ENCODE measurements around the gene MALRD1.

The MALRD1 gene

DNA sequence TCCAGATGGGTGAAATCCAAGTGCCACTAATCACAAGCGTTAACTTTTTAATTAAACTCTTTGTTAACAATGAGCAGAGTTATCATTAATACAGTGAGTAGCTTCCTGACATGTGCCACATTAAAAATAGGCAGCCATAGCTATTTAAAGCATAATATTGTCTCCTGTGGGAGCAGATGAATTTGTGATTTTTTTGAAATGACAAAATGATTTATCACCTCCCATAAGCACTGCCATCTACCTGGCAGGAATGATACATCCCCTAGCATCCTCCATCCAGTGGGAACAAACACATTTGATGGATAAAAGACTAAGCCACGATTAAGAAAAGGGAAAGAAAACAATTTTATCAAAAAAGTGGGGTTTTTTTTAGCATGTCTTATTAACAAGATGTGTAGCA, 605.3 kb downstream of the MALRD1 start:
- no peaks in the 10 kb centered on the region for H3K36me3 ChIP-seq (ENCODE audit: insufficient read depth)
- no peak for TF ChIP-seq CTCF (conservative IDR thresholded peaks at IDR 0.05; ENCODE audit: low read depth, low read length)
- H2AFZ ChIP-seq (ENCODE audit: low read depth), result no peak overlapping the region
- H3K4me2 ChIP-seq, result no peak overlapping the region
- no peaks in the 10 kb centered on the region for H3K79me2 ChIP-seq (ENCODE audit: insufficient read depth, low read depth)
- H3K4me1 ChIP-seq (ENCODE audit: low read depth, poor library complexity, severe bottlenecking), result no peaks in the 10 kb centered on the region
- no peak overlapping the region for H3K4me3 ChIP-seq (IDR thresholded peaks at IDR 0.05; ENCODE audit: insufficient read depth, low read depth, low read length)
- H4K20me1 ChIP-seq (ENCODE audit: insufficient read depth), result no peaks in the 10 kb centered on the region
- no peaks in the 10 kb centered on the region for H3K27me3 ChIP-seq (ENCODE audit: insufficient read depth, low read depth)
- H3K9ac ChIP-seq, result no peak overlapping the region
- no peak overlapping the region for H3K27ac ChIP-seq

DNA sequence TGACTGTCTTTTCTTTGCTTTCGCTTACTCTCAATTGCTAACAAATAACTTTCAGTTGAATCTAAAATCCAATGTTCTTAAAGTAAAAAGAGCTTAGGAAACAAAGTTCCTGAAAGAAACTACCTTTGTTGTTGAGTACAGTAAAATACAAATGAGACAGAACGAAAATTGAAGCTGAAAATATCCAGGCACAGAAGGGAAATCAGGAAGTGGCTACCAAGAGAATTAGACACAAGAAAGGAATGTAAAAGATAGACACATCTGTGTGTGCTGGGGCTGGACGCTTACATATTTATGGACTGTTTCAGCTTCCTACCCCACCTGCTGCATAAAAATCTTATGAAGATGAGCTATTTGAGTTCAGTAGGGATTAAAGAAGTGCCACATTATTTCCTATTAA, 606.0 kb downstream of the MALRD1 start:
- Histone ChIP-seq H3K9ac (no peak overlapping the region), H3K4me3 (IDR thresholded peaks at IDR 0.05; ENCODE audit: insufficient read depth, low read depth, low read length) (no peak overlapping the region), H2AFZ (ENCODE audit: low read depth) (no peak overlapping the region), H3K79me2 (ENCODE audit: insufficient read depth, low read depth) (no peaks in the 10 kb centered on the region), H4K20me1 (ENCODE audit: insufficient read depth) (no peaks in the 10 kb centered on the region), H3K4me2 (no peak overlapping the region), H3K4me1 (ENCODE audit: low read depth, poor library complexity, severe bottlenecking) (no peaks in the 10 kb centered on the region), H3K36me3 (ENCODE audit: insufficient read depth) (no peaks in the 10 kb centered on the region), H3K27ac (no peak overlapping the region), H3K27me3 (ENCODE audit: insufficient read depth, low read depth) (no peaks in the 10 kb centered on the region)
- no peak for TF ChIP-seq CTCF (conservative IDR thresholded peaks at IDR 0.05; ENCODE audit: low read depth, low read length)

DNA sequence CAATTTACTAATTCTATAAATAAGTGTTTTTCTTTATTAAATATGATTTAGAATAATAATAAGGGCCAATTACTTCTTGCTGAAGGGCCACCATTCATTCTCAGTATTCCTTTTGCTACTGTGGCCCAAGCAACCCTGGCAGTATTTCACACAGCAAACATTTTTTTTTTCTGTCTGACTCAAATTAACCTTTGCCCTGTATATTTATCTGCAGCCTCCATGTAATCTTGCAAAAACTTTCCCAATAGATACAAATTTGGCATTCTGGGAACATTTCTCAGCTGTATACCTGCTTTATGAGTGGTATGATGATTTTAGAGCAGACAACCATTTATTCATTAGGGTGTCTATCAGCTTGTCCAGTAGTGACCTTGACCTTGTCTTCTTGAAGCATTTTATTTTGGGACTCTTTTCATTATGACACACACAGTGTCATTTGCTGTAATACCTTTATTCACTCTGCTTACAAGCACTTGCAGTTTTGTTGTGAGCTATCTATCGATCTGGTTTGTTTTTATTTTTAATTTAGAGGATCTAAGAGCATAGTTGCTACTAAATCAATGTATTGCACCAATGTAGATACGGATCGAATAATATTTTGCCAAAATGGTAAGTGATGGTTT, 607.9 kb downstream of the MALRD1 start:
- no peak overlapping the region for H3K4me3 ChIP-seq (IDR thresholded peaks at IDR 0.05; ENCODE audit: insufficient read depth, low read depth, low read length)

GRCh38 chr10:19658131-19658530, 609.5 kb downstream of the MALRD1 start:
- Histone ChIP-seq H3K27ac (no peak overlapping the region), H2AFZ (ENCODE audit: low read depth) (no peak overlapping the region), H3K27me3 (ENCODE audit: insufficient read depth, low read depth) (no peaks in the 10 kb centered on the region), H3K4me2 (no peak overlapping the region), H3K36me3 (ENCODE audit: insufficient read depth) (no peaks in the 10 kb centered on the region), H4K20me1 (ENCODE audit: insufficient read depth) (no peaks in the 10 kb centered on the region), H3K4me3 (IDR thresholded peaks at IDR 0.05; ENCODE audit: insufficient read depth, low read depth, low read length) (no peak overlapping the region), H3K4me1 (ENCODE audit: low read depth, poor library complexity, severe bottlenecking) (no peaks in the 10 kb centered on the region), H3K9ac (no peak overlapping the region), H3K79me2 (ENCODE audit: insufficient read depth, low read depth) (no peaks in the 10 kb centered on the region)
- no peak for TF ChIP-seq CTCF (conservative IDR thresholded peaks at IDR 0.05; ENCODE audit: low read depth, low read length)

More for the DNA sequence above, 607.9 kb downstream of the MALRD1 start:
- no peaks in the 10 kb centered on the region for H3K27me3 ChIP-seq (ENCODE audit: insufficient read depth, low read depth)
- no peaks in the 10 kb centered on the region for H3K4me1 ChIP-seq (ENCODE audit: low read depth, poor library complexity, severe bottlenecking)
- no peak for TF ChIP-seq CTCF (conservative IDR thresholded peaks at IDR 0.05; ENCODE audit: low read depth, low read length)
- H3K79me2 ChIP-seq (ENCODE audit: insufficient read depth, low read depth), result no peaks in the 10 kb centered on the region
- H3K36me3 ChIP-seq (ENCODE audit: insufficient read depth), result no peaks in the 10 kb centered on the region
- H4K20me1 ChIP-seq (ENCODE audit: insufficient read depth), result no peaks in the 10 kb centered on the region
- H3K9ac ChIP-seq, result no peak overlapping the region
- no peak overlapping the region for H2AFZ ChIP-seq (ENCODE audit: low read depth)
- H3K4me2 ChIP-seq, result no peak overlapping the region
- H3K27ac ChIP-seq, result no peak overlapping the region

Measured in KMS-11 (cell line).